BLaER1 treated with 17β-estradiol and CSF1 and Interleukin-3, amounts not matched to agents 10 nM and 100 nM (cell line): Measurements from ENCODE around the gene PARP14.

Source experiments
- H3K27ac ChIP-seq, 11 experiments: shearing (Covaris generic); formaldehyde crosslinking; 2 replicates each; pipeline ENCODE4 v1.8.1; 2022
- H3K27me3 ChIP-seq, 11 experiments: shearing (Covaris generic); formaldehyde crosslinking; 2 replicates each; pipeline ENCODE4 v1.8.1; 2022
- H3K36me3 ChIP-seq, 11 experiments: shearing (Covaris generic); formaldehyde crosslinking; 2 replicates each; pipeline ENCODE4 v1.8.1; 2022
- H3K4me1 ChIP-seq, 10 experiments: shearing (Covaris generic); formaldehyde crosslinking; 2 replicates each; pipeline ENCODE4 v1.8.1; 2022
- H3K4me2 ChIP-seq, 11 experiments: shearing (Covaris generic); formaldehyde crosslinking; 2 replicates each; pipeline ENCODE4 v1.8.1; 2022
- H3K4me3 ChIP-seq, 10 experiments: shearing (Covaris generic); formaldehyde crosslinking; 2 replicates each; pipeline ENCODE4 v1.8.1; 2022
- H3K9ac ChIP-seq, 11 experiments: shearing (Covaris generic); formaldehyde crosslinking; 2 replicates each; pipeline ENCODE4 v1.8.1; 2022
- H3K9me3 ChIP-seq, 11 experiments: shearing (Covaris generic); formaldehyde crosslinking; replicated peaks in 1 of 11; 2 replicates each; pipeline ENCODE4 v1.8.1; 2022
- H4K20me1 ChIP-seq, 11 experiments: shearing (Covaris generic); formaldehyde crosslinking; 2 replicates each; pipeline ENCODE4 v1.8.1; 2022
- Cebpa-rat ChIP-seq, 11 experiments: shearing (Covaris generic); IDR thresholded peaks; 2 replicates each; pipeline ENCODE4 v1.8.1; 2022

PARP14 gene

DNA sequence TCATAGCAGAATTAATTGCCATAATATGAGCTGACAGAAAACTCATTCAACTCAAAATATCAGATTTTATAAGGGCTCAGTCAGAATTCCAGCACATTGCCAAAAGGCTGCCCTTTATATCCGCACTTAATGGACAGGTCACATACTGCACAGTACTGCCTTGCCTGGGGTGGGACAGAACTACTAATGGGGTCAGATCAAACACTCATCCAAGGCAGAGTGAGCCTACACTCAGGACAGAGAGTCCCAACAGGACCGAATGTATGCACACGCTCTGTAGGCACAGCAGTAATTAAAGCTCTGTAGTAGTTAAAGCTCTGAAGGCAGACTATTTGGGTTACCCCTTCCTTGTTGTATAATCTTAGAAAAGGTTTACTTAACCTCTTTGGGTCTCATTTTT is 85.8 kb downstream of the PARP14 start:
- Histone ChIP-seq H3K36me3 (peaks cover 0 to 43% (median 13%) of the 10 kb centered on the region in 11 experiments; a peak in 14 of 22 replicates), H3K4me2 (peak overlapping the region in 2 of 11 experiments; percentile 65 to 85; a peak in 3 of 22 replicates), H4K20me1 (no peaks in the 10 kb centered on the region), H3K9ac (no peak overlapping the region), H3K27ac (peak overlapping the region in 2 of 11 experiments; percentile 73 to 83; a peak in 3 of 22 replicates), H3K4me3 (no peak overlapping the region), H3K27me3 (no peaks in the 10 kb centered on the region), H3K9me3 (0 out of 22 replicates have a peak, but pooled peaks cover 0 to 5% (median 0%) of the 10 kb centered on the region in 11 experiments), H3K4me1 (peaks cover 5 to 84% (median 14%) of the 10 kb centered on the region in 10 experiments; a peak in 17 of 20 replicates)
- no peak for TF ChIP-seq Cebpa-rat (IDR thresholded peaks at IDR 0.05)

DNA sequence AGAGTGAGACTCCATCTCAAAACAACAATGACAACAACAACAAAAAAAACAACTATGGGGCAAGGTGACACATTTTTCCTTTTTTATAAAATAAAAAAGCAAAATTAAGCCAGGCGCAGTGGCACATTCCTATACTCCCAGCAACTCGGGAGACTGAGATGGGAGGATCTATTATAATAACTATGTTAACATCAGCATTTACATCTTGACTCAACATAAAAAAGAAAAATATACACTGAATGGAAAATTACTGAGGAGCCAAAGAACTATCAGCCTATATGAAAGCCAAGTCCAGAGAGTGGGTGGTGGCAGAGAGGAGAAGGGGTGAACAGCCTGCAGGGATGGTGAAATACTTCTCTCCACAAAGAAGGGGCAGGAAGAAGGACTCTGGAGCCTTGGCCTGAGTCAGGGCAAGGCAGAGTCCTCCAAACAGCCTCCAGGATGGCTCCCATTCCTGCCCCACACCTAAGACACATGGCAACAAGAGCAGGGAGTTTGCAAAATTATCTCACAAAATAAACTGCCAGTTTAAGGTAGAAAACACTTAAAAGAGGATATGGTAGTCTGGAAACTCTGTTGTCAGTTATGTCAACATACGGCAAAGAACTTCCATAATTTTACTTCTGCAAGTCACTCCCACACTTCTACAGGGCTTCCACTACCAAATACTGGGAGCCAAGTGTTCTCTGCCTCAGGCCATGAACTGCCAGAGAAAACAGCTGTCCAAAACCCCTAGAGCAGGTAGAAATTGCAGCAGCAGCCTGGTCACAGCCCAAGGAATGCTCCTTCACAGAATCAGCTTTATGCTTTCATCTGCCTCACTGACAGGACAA is 87.1 kb downstream of the PARP14 start:
- Histone ChIP-seq H3K36me3 (peaks cover 0 to 39% (median 13%) of the 10 kb centered on the region in 11 experiments; a peak in 13 of 22 replicates), H4K20me1 (no peaks in the 10 kb centered on the region), H3K4me3 (peak overlapping the region in 1 of 10 experiments; percentile 16; a peak in 1 of 20 replicates), H3K9me3 (0 out of 22 replicates have a peak, but pooled peaks cover 0 to 5% (median 0%) of the 10 kb centered on the region in 11 experiments), H3K9ac (peak overlapping the region in 4 of 11 experiments; percentile 0 to 68 (median 16); a peak in 3 of 22 replicates), H3K4me2 (peak overlapping the region in 4 of 11 experiments; percentile 58 to 85 (median 59); a peak in 8 of 22 replicates), H3K27ac (peak overlapping the region in 5 of 11 experiments; percentile 17 to 83 (median 73); a peak in 9 of 22 replicates), H3K4me1 (peaks cover 0 to 75% (median 4%) of the 10 kb centered on the region in 10 experiments; a peak in 8 of 20 replicates), H3K27me3 (no peaks in the 10 kb centered on the region)
- TF ChIP-seq Cebpa-rat (IDR thresholded peaks at IDR 0.05) = no peak

DNA sequence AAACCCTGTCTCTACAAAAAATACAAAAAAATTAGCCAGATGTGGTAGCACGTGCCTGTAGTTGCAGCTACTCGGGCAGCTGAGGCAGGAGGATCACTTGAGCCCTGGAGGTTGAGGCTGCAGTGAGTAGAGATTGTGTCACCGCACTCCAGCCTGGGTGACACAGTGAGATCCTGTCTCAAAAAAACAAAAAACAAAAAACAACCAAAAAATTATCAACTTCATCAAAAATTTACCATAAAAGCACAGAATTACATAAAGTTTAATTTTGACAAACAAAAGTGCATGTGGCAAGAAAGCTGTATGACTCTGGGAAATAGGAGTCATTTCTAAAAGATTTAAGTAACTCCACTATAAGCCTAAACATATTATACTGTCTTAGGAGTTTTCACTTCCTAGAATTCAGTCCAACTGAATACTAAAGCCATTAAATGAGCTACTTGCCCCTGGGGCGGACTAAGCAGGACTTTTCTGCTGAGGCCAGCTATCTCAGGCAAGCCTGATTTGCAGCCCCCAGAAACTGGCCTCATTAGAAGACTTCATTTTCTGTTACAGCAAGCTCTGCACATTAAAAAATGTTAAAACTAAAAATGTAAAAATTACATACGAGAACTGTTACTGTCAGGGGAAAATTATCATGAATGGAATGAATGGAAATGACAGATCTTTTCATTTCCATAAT is 90.0 kb downstream of the PARP14 start:
- no peak overlapping the region for H3K4me3 ChIP-seq
- peak overlapping the region in 3 of 11 experiments; percentile 58 to 85 (median 60); a peak in 5 of 22 replicates for H3K4me2 ChIP-seq
- peaks cover 0 to 38% (median 13%) of the 10 kb centered on the region in 11 experiments; a peak in 13 of 22 replicates for H3K36me3 ChIP-seq
- no peaks in the 10 kb centered on the region for H4K20me1 ChIP-seq
- H3K9ac ChIP-seq = peak overlapping the region in 2 of 11 experiments; percentile 20 to 51; a peak in 3 of 22 replicates
- H3K4me1 ChIP-seq = peaks cover 0 to 94% (median 4%) of the 10 kb centered on the region in 10 experiments; a peak in 8 of 20 replicates
- TF ChIP-seq Cebpa-rat (IDR thresholded peaks at IDR 0.05) = no peak
- H3K27ac ChIP-seq = peak overlapping the region in 3 of 11 experiments; percentile 45 to 83 (median 73); a peak in 6 of 22 replicates
- H3K27me3 ChIP-seq = no peaks in the 10 kb centered on the region
- H3K9me3 ChIP-seq = 0 out of 22 replicates have a peak, but pooled peaks cover 0 to 5% (median 0%) of the 10 kb centered on the region in 11 experiments

DNA sequence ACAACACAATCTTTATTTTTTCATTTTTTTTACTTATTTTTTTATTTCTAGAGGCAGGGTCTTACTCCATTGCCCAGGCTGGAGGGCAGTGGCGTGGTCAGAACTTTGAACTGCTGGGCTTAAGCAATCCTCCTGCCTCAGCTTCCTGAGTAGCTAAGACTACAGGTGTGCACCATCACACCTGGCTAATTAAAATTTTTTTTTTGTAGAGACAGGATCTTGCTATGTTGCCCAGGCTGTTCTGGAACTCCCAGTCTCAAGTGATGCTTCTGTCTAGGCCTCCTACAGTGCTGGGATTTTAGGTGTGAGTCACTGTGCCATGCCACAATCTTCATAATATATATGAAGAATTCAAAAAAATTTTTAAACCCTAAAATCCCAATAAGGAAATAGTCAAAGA is 92.2 kb downstream of the PARP14 start:
- Histone ChIP-seq H3K9me3 (0 out of 22 replicates have a peak, but pooled peaks cover 0 to 5% (median 0%) of the 10 kb centered on the region in 11 experiments), H3K4me1 (peaks cover 0 to 91% (median 3%) of the 10 kb centered on the region in 10 experiments; a peak in 8 of 20 replicates), H3K36me3 (peaks cover 7 to 25% (median 10%) of the 10 kb centered on the region in 11 experiments; a peak in 11 of 22 replicates), H3K4me3 (no peak overlapping the region), H3K9ac (no peak overlapping the region), H3K27ac (no peak overlapping the region), H3K27me3 (no peaks in the 10 kb centered on the region), H3K4me2 (no peak overlapping the region), H4K20me1 (no peaks in the 10 kb centered on the region)
- no peak for TF ChIP-seq Cebpa-rat (IDR thresholded peaks at IDR 0.05)

DNA sequence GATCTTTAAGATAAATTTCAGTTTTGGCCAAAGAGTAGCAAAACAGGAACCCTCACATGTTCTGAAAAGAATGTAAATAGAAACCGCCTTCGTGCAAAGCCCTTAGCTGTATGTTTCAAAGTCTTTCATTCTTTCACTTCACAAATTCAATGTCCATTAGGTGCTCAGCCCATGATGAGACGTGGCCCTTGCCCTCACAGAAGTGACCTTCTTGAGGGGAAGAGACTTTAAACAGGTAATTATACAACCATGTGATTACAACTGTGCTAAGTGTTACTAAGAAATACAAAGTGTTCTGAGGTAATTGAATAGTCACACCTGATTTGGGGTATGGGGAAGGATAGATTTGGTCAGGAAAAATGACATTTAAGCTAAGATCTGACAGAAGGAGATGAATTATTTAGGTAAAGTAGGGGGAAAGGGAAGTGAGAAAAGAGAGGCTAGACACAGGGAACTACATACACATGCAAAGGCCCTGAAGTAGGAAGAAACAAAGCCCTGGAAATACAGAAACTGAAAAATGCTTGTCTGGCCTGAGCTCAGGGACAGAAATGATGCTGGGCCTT is 93.4 kb downstream of the PARP14 start:
- H3K36me3 ChIP-seq = peaks cover 0 to 21% (median 9%) of the 10 kb centered on the region in 11 experiments; a peak in 10 of 22 replicates
- peaks cover 0 to 79% (median 2%) of the 10 kb centered on the region in 10 experiments; a peak in 7 of 20 replicates for H3K4me1 ChIP-seq
- TF ChIP-seq Cebpa-rat (IDR thresholded peaks at IDR 0.05) = no peak
- H3K9me3 ChIP-seq = 0 out of 22 replicates have a peak, but pooled peaks cover 0 to 5% (median 0%) of the 10 kb centered on the region in 11 experiments
- no peak overlapping the region for H3K9ac ChIP-seq
- no peaks in the 10 kb centered on the region for H3K27me3 ChIP-seq
- peak overlapping the region in 3 of 11 experiments; percentile 37 to 74 (median 70); a peak in 6 of 22 replicates for H3K4me2 ChIP-seq
- no peak overlapping the region for H3K4me3 ChIP-seq
- H4K20me1 ChIP-seq = no peaks in the 10 kb centered on the region
- peak overlapping the region in 3 of 11 experiments; percentile 11 to 58 (median 23); a peak in 2 of 22 replicates for H3K27ac ChIP-seq

DNA sequence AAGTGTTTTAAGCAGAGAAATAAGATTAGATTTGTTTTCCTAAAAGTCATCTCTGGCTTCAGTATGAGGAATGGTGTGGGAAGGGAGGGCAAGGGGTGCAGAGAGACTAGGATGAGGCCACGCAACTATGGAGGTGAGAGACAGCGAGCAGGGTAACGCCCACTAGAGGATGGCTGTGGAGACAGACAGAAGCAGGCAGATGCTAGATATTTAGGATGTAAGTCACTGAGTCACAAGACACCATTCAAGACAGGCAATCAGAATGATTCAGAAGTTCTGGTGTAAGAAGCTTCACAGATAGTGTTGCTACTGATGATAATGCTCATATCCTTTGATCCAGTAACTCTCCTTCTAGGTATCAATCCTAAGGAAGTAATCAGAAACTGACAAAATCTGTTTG is 93.9 kb downstream of the PARP14 start:
- H3K27ac ChIP-seq = peak overlapping the region in 3 of 11 experiments; percentile 11 to 58 (median 23); a peak in 3 of 22 replicates
- H3K4me2 ChIP-seq = peak overlapping the region in 3 of 11 experiments; percentile 37 to 74 (median 70); a peak in 6 of 22 replicates
- no peak overlapping the region for H3K9ac ChIP-seq

DNA sequence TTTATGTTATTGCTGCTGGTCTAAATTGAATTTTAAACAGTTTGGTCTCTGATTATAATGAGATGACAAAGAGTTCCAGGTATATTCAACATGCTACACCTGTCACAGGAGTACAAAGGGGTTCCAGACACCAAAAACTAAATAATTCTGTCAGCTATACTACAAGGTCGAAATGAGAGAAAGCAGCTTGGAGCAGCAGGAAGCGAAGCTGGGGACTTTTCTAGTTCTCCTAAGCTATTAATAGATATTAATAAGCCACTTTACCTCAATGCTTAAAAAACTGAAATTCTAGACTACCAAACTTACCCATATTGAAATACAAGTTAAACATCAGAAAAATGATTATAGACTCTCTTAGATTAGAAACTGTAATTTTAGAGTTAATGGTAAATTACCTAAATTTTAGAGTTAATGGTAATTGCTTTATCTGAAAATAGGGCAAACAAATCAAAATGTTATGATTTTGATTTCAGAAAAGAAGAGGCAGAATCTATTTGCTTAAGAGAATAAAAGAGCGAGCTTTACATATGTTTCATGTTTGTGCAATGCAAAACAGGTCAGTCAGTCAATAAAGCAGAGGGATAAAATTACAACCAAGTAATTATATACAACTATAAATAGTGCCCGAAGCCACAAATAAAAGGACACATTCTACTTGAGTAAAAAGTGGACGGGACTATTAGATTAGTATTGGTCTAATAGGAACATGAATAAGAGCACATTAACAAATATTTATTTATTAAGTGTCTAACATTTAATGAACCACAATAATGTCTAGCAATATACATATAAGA is 96.2 kb downstream of the PARP14 start:
- H3K36me3 ChIP-seq = peaks cover 5 to 14% (median 7%) of the 10 kb centered on the region in 11 experiments; a peak in 14 of 22 replicates
- H3K4me1 ChIP-seq = peaks cover 0 to 50% (median 0%) of the 10 kb centered on the region in 10 experiments; a peak in 7 of 20 replicates
- no peak for TF ChIP-seq Cebpa-rat (IDR thresholded peaks at IDR 0.05)
- peak overlapping the region in 2 of 11 experiments; percentile 30 to 65; a peak in 3 of 22 replicates for H3K4me2 ChIP-seq
- no peak overlapping the region for H3K27ac ChIP-seq
- no peaks in the 10 kb centered on the region for H4K20me1 ChIP-seq
- no peak overlapping the region for H3K4me3 ChIP-seq
- H3K9ac ChIP-seq = 0 out of 22 replicates have a peak overlapping the region, but pooled peaks of 1 of the 11 experiments have one; percentile 9
- peaks cover 7 to 10% (median 10%) of the 10 kb centered on the region in 11 experiments; a peak in 20 of 22 replicates for H3K9me3 ChIP-seq
- H3K27me3 ChIP-seq = no peaks in the 10 kb centered on the region

More for the DNA sequence above, 93.9 kb downstream of the PARP14 start:
- Histone ChIP-seq H4K20me1 (no peaks in the 10 kb centered on the region), H3K4me1 (peaks cover 0 to 73% (median 1%) of the 10 kb centered on the region in 10 experiments; a peak in 7 of 20 replicates), H3K9me3 (0 out of 22 replicates have a peak, but pooled peaks cover 0 to 4% (median 0%) of the 10 kb centered on the region in 11 experiments), H3K4me3 (no peak overlapping the region), H3K27me3 (no peaks in the 10 kb centered on the region), H3K36me3 (peaks cover 0 to 17% (median 9%) of the 10 kb centered on the region in 11 experiments; a peak in 10 of 22 replicates)
- no peak for TF ChIP-seq Cebpa-rat (IDR thresholded peaks at IDR 0.05)
